A549 (cell line): ENCODE measurements around the gene NIT2.

Experiments
- BHLHE40 ChIP-seq: IDR thresholded peaks from 2 replicates; pipeline ENCODE4 v1.6.1; 2012; ENCODE audit warnings: low read depth, low read length, inconsistent platforms
- SMC3 ChIP-seq: fragments of >200 bp; sonication (Bioruptor Twin); formaldehyde crosslinking; IDR thresholded peaks from 3 replicates; pipeline ENCODE4 v1.6.1; 2018; ENCODE audit warnings: inconsistent platforms
- TF ChIP-seq, protein P1 (sequence below): fragments of >200 bp; sonication (Bioruptor Twin); formaldehyde crosslinking; IDR thresholded peaks from 3 replicates; pipeline ENCODE4 v1.5.1; 2016
- TF ChIP-seq, protein P2 (sequence below): IDR thresholded peaks from 2 replicates; pipeline ENCODE4 v1.6.1; 2012; ENCODE audit warnings: low read depth, borderline replicate concordance

DNA sequence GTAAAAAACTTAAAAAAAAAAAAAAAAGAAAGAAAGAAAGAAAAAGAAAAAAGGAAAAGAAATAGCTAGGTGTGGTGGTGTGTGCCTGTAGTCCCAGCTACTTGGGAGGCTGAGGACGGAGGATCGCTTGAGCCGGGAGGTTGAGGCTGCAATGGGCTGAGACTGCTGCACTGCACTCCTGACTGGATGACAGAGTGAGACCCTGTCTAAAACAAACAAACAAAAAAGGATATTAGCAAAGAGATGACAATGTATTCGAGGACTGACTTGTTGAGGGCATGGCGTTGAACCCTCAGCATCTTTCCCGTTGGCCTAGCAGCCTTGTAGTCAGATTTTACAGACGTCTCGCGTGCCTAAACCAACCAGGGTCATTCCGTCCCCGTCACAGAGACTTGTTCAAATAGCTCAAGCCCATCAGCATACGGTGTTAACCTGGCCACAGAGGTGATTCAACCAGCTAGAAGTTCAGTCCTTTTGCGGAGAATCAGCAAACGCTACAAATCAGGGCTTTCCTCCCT is 528 bp upstream of the NIT2 start:
- no peak for TF ChIP-seq SMC3
- TF ChIP-seq, protein P1, sequence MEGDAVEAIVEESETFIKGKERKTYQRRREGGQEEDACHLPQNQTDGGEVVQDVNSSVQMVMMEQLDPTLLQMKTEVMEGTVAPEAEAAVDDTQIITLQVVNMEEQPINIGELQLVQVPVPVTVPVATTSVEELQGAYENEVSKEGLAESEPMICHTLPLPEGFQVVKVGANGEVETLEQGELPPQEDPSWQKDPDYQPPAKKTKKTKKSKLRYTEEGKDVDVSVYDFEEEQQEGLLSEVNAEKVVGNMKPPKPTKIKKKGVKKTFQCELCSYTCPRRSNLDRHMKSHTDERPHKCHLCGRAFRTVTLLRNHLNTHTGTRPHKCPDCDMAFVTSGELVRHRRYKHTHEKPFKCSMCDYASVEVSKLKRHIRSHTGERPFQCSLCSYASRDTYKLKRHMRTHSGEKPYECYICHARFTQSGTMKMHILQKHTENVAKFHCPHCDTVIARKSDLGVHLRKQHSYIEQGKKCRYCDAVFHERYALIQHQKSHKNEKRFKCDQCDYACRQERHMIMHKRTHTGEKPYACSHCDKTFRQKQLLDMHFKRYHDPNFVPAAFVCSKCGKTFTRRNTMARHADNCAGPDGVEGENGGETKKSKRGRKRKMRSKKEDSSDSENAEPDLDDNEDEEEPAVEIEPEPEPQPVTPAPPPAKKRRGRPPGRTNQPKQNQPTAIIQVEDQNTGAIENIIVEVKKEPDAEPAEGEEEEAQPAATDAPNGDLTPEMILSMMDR = no peak
- no peak for TF ChIP-seq BHLHE40
- TF ChIP-seq, protein P2, sequence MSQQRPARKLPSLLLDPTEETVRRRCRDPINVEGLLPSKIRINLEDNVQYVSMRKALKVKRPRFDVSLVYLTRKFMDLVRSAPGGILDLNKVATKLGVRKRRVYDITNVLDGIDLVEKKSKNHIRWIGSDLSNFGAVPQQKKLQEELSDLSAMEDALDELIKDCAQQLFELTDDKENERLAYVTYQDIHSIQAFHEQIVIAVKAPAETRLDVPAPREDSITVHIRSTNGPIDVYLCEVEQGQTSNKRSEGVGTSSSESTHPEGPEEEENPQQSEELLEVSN = no peak
